ENCODE measurements around the gene GPATCH2. TPM values are rescaled to one million over a fixed set of nuclear protein-coding genes. Genes with fewer than 3 reads are reported as not detected.

The GPATCH2 gene
- total RNA-seq, 1 experiment from 2014 or later = 11.2 TPM

GRCh38 chr1:217456261-217456660 is 174.6 kb downstream of the GPATCH2 start:
- intact Hi-C loops (cut with micrococcal nuclease; ENCODE audit: unreplicated experiment) = no loop called here
- CTCF ChIA-PET = no interaction called here

GRCh38 chr1:217453816-217454215 is 177.1 kb downstream of the GPATCH2 start:
- no peak for DNase-seq (ENCODE audit: low read depth, low spot score)
- BruUV-seq (replicated peaks) = no TSS peak
- ChIA-PET POLR2A (no interaction called here), CTCF (no interaction called here)
- H3K4me3 ChIP-seq (ENCODE audit: low read depth in 2 of 2, low read length in 2 of 2) = no peak overlapping the region
- H3K36me3 ChIP-seq (ENCODE audit: control insufficient read depth, insufficient read depth, low read length) = no peaks in the 10 kb centered on the region
- no peak overlapping the region for H3K27ac ChIP-seq (ENCODE audit: low read length)
- no peaks in the 10 kb centered on the region for H3K9me3 ChIP-seq (ENCODE audit: control insufficient read depth, insufficient read depth, low read depth, low read length)
- no peaks in the 10 kb centered on the region for H3K27me3 ChIP-seq (ENCODE audit: control insufficient read depth, insufficient read depth, low read length)
- TF ChIP-seq POLR2AphosphoS5 (IDR thresholded peaks at IDR 0.05; ENCODE audit: low read depth, low read length) = no peak
- no peak for TF ChIP-seq REST (IDR thresholded peaks at IDR 0.05; ENCODE audit: insufficient read depth in 1 of 2, low read depth in 2 of 2, low read length in 1 of 2)
- no peak for TF ChIP-seq CTCF (IDR thresholded peaks at IDR 0.05)
- TF ChIP-seq TCF7L2 (IDR thresholded peaks at IDR 0.05; ENCODE audit: low read depth, low read length) = no peak
- in situ Hi-C loops (cut with HindIII; ENCODE audit: low pct_unique_long_range_greater_than_20kb, low sequenced_read_pairs) (no loop called here), intact Hi-C loops (cut with micrococcal nuclease; ENCODE audit: unreplicated experiment) (no loop called here)
- no peak for ATAC-seq
- no peaks in the 10 kb centered on the region for H3K4me1 ChIP-seq (ENCODE audit: control insufficient read depth, insufficient read depth, low read length)

More at GRCh38 chr1:217456261-217456660, 174.6 kb downstream of the GPATCH2 start:
- Histone ChIP-seq H3K36me3 (ENCODE audit: control insufficient read depth, insufficient read depth, low read length) (no peaks in the 10 kb centered on the region), H3K4me3 (ENCODE audit: low read depth in 2 of 2, low read length in 2 of 2) (no peak overlapping the region), H3K4me1 (ENCODE audit: control insufficient read depth, insufficient read depth, low read length) (no peaks in the 10 kb centered on the region), H3K9me3 (ENCODE audit: control insufficient read depth, insufficient read depth, low read depth, low read length) (no peaks in the 10 kb centered on the region), H3K27ac (ENCODE audit: low read length) (no peak overlapping the region), H3K27me3 (ENCODE audit: control insufficient read depth, insufficient read depth, low read length) (no peaks in the 10 kb centered on the region)
- no TSS peak for BruUV-seq (replicated peaks)
- in situ Hi-C loops (cut with HindIII; ENCODE audit: low pct_unique_long_range_greater_than_20kb, low sequenced_read_pairs) = no loop called here
- DNase-seq (ENCODE audit: low read depth, low spot score) = no peak
- TF ChIP-seq SIN3A (IDR thresholded peaks at IDR 0.05; ENCODE audit: borderline replicate concordance, insufficient read depth, low read depth, low read length) = no peak
- no peak for TF ChIP-seq TCF7L2 (IDR thresholded peaks at IDR 0.05; ENCODE audit: low read depth, low read length)
- no peak for TF ChIP-seq POLR2AphosphoS5 (IDR thresholded peaks at IDR 0.05; ENCODE audit: low read depth, low read length)
- TF ChIP-seq REST (IDR thresholded peaks at IDR 0.05; ENCODE audit: insufficient read depth in 1 of 2, low read depth in 2 of 2, low read length in 1 of 2) = no peak
- no peak for TF ChIP-seq CTCF (IDR thresholded peaks at IDR 0.05)
- ATAC-seq = no peak
- POLR2A ChIA-PET = no interaction called here
